Large intestine (tissue), 3 donors: ENCODE results near the gene NCBP2. TPM values are rescaled to one million over a fixed set of nuclear protein-coding genes. Genes with fewer than 3 reads are reported as not detected.

Experiments
- DNase-seq, 2 donors: peaks; one replicate each; pipeline versions ENCODE4 v3.0.0 to v3.0.0-alpha.2; 2013
- H3K27ac ChIP-seq: one replicate; pipeline ENCODE4 v1.5.1; 2013; ENCODE audit warnings: low read length
- H3K27me3 ChIP-seq: 2 replicates; pipeline ENCODE4 v1.6.1; 2013; ENCODE audit warnings: low read length; ENCODE audit not compliant: control insufficient read depth, insufficient read depth
- H3K36me3 ChIP-seq: 2 replicates; pipeline ENCODE4 v1.6.1; 2013; ENCODE audit warnings: low read length; ENCODE audit not compliant: control insufficient read depth, insufficient read depth
- H3K4me1 ChIP-seq: one replicate; pipeline ENCODE4 v1.6.1; 2013; ENCODE audit warnings: low read length; ENCODE audit not compliant: control insufficient read depth, insufficient read depth
- H3K4me3 ChIP-seq: one replicate; pipeline ENCODE4 v1.5.1; 2013; ENCODE audit warnings: low read length
- H3K9me3 ChIP-seq: one replicate; pipeline ENCODE4 v1.6.1; 2013; ENCODE audit warnings: mild to moderate bottlenecking, low read depth, low read length, moderate library complexity; ENCODE audit not compliant: control insufficient read depth
- WGBS: methylation state at CpG from one replicate; pipeline ENCODE4 v1.1.5; 2013; ENCODE audit warnings: low lambda C conversion rate; ENCODE audit not compliant: insufficient coverage; 5-methylcytosine and 5-hydroxymethylcytosine counted together
- polyA plus RNA-seq: library from polyadenylated mRNA; unstranded; fragments of 120-200 nt; gene quantifications from one replicate; pipeline ENCODE4 v1.2.1, GENCODE V29; 2013

NCBP2 gene
- polyA plus RNA-seq, 1 donor, result 106 TPM

GRCh38 chr3:196968233-196969133, 26.2 kb upstream of the NCBP2 start, which contains the start of gene PIGZ:
Gene PIGZ (minus strand): TSS chr3:196968833. CDS start chr3:196952031, 16,802 bp downstream.
- DNase-seq, result peak in 1 of 2 donors; percentile 84
- Histone ChIP-seq H3K9me3 (peaks cover 55% of the 10 kb centered on the region), H3K27me3 (peaks cover 30% of the 10 kb centered on the region), H3K4me1 (peaks cover 16% of the 10 kb centered on the region), H3K27ac (peak within 1 kb of the TSS; percentile 78), H3K4me3 (peak within 1 kb of the TSS; percentile 71), H3K36me3 (peaks cover 32% of the 10 kb centered on the region)
- no CpG with 5 or more reads among the region's 98 CpGs for WGBS

- Histone ChIP-seq H3K9me3 (peaks cover 52% of the 10 kb centered on the region), H3K27me3 (peaks cover 30% of the 10 kb centered on the region), H3K4me3 (peak overlapping the region; percentile 71), H3K4me1 (peaks cover 22% of the 10 kb centered on the region), H3K36me3 (peaks cover 32% of the 10 kb centered on the region), H3K27ac (peak overlapping the region; percentile 58)
- DNase-seq, result no peak
- WGBS, result 93% methylated on average over 3 of the region's 35 CpGs
Observed at GRCh38 chr3:196967412-196968232, 25.3 kb upstream of the NCBP2 start.

GRCh38 chr3:196966526-196967401, 24.4 kb upstream of the NCBP2 start:
- Histone ChIP-seq H3K27ac (no peak overlapping the region), H3K36me3 (peaks cover 32% of the 10 kb centered on the region), H3K4me3 (no peak overlapping the region), H3K27me3 (peaks cover 30% of the 10 kb centered on the region), H3K4me1 (peaks cover 26% of the 10 kb centered on the region), H3K9me3 (peaks cover 52% of the 10 kb centered on the region)
- DNase-seq, result no peak
- WGBS, result no CpG with 5 or more reads among the region's 47 CpGs

GRCh38 chr3:196965804-196966173, 23.5 kb upstream of the NCBP2 start:
- no peak overlapping the region for H3K27ac ChIP-seq
- H3K36me3 ChIP-seq, result peaks cover 35% of the 10 kb centered on the region
- H3K4me1 ChIP-seq, result peaks cover 35% of the 10 kb centered on the region
- H3K4me3 ChIP-seq, result no peak overlapping the region
- no CpG with 5 or more reads among the region's 10 CpGs for WGBS
- H3K9me3 ChIP-seq, result peaks cover 52% of the 10 kb centered on the region
- H3K27me3 ChIP-seq, result peaks cover 26% of the 10 kb centered on the region
- no peak for DNase-seq

GRCh38 chr3:196965112-196965803, 22.9 kb upstream of the NCBP2 start:
- peaks cover 26% of the 10 kb centered on the region for H3K27me3 ChIP-seq
- WGBS, result 77% methylated on average over 3 of the region's 11 CpGs
- H3K9me3 ChIP-seq, result peaks cover 56% of the 10 kb centered on the region
- no peak overlapping the region for H3K4me3 ChIP-seq
- peaks cover 33% of the 10 kb centered on the region for H3K4me1 ChIP-seq
- H3K27ac ChIP-seq, result no peak overlapping the region
- peaks cover 35% of the 10 kb centered on the region for H3K36me3 ChIP-seq
- DNase-seq, result no peak

- Histone ChIP-seq H3K27me3 (peaks cover 26% of the 10 kb centered on the region), H3K27ac (peak overlapping the region; percentile 76), H3K9me3 (peaks cover 54% of the 10 kb centered on the region), H3K36me3 (peaks cover 37% of the 10 kb centered on the region), H3K4me1 (peaks cover 30% of the 10 kb centered on the region), H3K4me3 (no peak overlapping the region)
- WGBS, result no CpG with 5 or more reads among the region's 2 CpGs
- no peak for DNase-seq
Observed at GRCh38 chr3:196963631-196963953, 21.3 kb upstream of the NCBP2 start.

GRCh38 chr3:196962930-196963630, 20.8 kb upstream of the NCBP2 start:
- Histone ChIP-seq H3K4me3 (no peak overlapping the region), H3K4me1 (peaks cover 28% of the 10 kb centered on the region), H3K27me3 (peaks cover 22% of the 10 kb centered on the region), H3K9me3 (peaks cover 50% of the 10 kb centered on the region), H3K36me3 (peaks cover 37% of the 10 kb centered on the region), H3K27ac (peak overlapping the region; percentile 76)
- DNase-seq, result no peak
- WGBS, result 74% methylated on average over 3 of the region's 10 CpGs

- Histone ChIP-seq H3K27me3 (peaks cover 15% of the 10 kb centered on the region), H3K4me1 (peaks cover 25% of the 10 kb centered on the region), H3K9me3 (peaks cover 45% of the 10 kb centered on the region), H3K4me3 (no peak overlapping the region), H3K36me3 (peaks cover 33% of the 10 kb centered on the region), H3K27ac (peak overlapping the region; percentile 76)
- 11% methylated on average over 1 of the region's 9 CpGs for WGBS
- peak in 1 of 2 donors; percentile 87 for DNase-seq
Observed at GRCh38 chr3:196962108-196962929, 20.0 kb upstream of the NCBP2 start.
